Nucleus accumbens (tissue), 56 donors: Measurements from ENCODE around the gene CCDC97.

ENCODE experiments used
- DNase-seq, 56 donors: peaks; one replicate each; lab custom pipeline; 2025; lab: John Stamatoyannopoulos, UW

Gene CCDC97

GRCh38 chr19:41318696-41319499 is 8.9 kb downstream of the CCDC97 start:
- no peak for DNase-seq

- no peak for DNase-seq
Measured at GRCh38 chr19:41319500-41320184, 9.7 kb downstream of the CCDC97 start.

- DNase-seq = no peak
Measured at GRCh38 chr19:41320185-41320518, 10.2 kb downstream of the CCDC97 start.

- no peak for DNase-seq
Measured at GRCh38 chr19:41320568-41320967, 10.6 kb downstream of the CCDC97 start.

DNA sequence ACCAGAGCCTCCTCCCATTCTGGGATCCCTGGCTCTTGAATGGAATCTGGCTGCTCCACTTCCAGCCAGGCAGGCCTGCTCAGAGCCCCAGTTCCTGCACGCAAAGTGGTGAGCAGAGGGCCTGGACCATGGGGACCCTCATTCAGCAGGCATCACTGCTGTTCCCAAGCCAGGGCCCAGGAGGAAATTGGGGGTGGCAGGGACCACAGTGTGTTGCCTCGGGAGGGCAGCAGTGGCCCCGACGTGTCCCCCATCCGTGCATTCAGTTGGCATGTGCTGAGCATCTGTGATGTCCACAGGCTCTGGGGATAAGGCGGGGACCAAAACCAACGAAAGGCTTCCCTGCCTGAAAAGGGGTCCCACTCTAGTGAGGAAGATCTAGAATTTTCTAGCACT is 11.2 kb downstream of the CCDC97 start:
- DNase-seq = no peak

DNA sequence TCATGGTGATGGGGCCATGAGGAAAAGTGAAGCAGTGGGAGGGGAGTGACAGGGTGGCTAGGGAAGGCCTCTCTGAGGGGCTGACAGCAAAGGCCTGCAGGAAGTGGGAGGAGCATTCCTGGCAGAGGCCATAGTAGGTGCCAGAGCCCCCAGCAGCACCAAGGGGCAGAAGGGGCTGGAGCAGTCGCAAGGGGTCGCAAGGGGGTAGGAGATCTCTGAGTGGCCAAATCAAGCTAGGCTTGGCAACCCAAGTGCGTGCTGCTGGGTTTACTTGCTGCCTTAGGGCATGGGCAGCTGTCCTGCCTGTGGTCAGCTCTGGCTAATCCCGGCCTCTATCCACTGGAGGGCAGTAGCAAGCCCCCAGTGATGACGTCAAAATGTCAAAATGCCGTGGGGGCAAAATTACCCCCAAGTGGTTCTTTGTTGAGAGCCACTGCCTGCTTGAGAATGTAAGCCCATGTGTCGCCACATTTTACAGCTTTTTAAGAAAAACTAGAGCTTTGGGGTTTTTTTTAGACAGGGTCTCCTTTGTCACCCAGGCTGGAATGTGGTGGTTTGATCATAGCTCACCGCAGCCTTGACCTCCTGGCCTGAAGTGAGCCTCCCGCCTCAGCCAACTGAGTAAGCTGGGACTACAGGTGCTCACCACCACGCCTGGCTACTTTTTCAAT is 11.8 kb downstream of the CCDC97 start:
- DNase-seq = peak in 1 of 56 donors; percentile 16

DNA sequence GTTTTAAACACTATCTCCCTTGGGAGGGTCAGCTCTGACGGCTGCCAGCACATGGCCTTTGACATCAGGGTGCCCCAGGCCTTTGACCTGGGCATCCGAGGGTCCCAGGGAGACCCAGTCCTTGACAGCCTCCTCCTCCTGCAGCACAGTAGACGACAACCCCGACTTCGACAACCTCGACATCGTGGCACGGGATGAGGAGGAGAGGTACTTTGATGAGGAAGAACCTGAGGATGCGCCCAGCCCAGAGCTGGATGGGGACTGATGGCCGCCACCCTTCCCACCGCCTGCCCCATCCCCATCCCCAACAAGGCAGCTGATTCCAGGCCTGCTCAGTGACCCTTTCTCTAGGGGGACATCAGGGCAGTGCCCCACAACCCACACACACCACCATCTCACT is 12.5 kb downstream of the CCDC97 start:
- no peak for DNase-seq

DNA sequence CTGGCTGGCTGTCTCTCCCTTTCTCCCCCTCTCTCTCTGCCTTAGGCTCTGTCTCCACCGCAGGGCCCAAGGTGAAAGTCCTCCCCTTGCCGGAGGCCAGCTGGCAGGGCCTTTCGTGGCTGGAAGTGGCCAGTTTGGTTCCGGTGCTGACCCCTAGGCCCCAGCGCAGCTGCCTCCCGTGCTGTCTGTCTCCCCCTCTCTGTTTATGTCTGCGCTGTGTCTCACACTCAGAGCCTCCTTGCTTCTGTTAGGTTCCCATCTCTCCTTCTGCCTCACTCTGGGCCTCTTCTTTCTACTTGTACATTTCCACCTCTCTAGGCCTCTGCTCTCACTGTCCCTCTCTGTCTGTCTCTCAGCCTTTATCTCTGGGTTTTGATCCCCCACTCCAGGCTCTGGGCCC is 13.1 kb downstream of the CCDC97 start:
- DNase-seq = no peak

DNA sequence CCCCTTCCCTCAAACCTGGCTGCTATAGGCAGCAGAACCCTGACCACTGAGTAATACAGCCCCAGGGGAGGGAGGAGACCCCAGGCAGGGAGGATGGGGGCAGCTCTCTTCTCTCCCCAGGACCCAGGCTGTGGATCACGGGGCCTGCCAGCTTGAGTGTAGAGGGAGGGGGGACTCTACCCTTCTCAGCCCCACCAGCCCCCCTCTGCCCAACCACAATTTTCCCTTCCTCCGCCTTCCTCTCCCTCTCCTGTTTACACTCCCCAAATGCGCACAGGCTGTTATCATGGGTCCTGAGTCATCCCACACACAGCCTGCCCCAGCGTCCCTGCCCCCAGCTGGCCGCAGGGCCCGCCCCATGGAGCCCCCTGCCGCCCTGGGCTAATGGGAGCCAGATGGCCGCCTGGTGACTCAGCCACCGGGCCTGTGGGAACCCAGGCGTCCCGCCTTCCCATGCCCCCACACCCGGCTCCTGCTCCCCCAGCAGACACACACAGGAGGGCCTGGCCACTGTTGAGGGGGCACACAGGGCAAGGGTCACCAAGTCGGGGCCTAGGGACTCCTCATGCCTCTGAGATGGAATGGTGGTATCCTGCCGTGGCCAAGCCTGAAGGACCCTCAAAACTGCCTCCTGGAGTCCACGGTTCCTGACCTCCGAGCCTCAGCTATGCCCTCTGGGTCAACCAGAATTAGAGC is 13.6 kb downstream of the CCDC97 start:
- peak in 2 of 56 donors; percentile 17 to 20 for DNase-seq

DNA sequence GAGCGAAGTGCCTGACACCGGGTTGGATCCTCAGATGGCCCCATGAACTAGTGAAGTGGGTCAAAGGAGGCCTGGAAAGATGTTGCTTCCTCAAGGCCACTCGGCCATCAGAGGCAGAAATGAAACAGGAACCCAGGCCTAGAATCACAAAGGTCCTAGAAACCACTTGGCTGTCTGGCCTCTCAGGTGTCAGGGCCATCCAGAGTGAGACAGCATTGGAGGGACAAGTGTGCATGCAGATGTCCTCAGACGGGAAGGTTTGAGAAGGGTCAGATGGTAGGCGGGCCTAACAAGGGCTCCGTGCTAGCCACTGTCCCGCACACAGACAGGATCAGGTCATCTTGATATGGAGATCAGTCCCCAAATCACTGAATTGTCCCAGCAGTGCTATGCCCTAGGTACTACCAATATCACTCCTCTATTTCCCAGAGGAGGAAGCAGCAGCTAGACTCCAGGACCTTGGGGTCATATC is 14.3 kb downstream of the CCDC97 start:
- no peak for DNase-seq

- DNase-seq = peak in 24 of 56 donors; percentile 4 to 70 (median 40)
Measured at GRCh38 chr19:41324921-41325639, 15.1 kb downstream of the CCDC97 start.

DNA sequence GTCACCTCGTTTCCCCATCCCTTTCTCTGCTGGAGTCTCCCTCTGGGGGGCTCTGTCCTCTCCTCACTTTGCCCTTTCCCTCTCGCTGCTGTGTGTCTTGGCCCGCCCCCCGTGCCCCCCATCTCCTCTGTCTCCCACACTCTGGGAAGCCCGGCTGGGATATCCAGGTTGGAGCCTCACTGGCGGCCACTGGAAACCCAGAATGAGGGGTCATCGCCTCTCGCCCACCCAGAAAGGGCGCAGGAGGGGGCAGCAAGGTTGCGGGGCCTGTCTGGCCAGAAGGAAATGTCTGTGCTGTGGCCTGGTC is 15.6 kb downstream of the CCDC97 start:
- peak in 5 of 56 donors; percentile 32 to 51 (median 47) for DNase-seq

GRCh38 chr19:41325947-41326706 is 16.2 kb downstream of the CCDC97 start:
- DNase-seq = peak in 18 of 56 donors; percentile 13 to 60 (median 38)

DNA sequence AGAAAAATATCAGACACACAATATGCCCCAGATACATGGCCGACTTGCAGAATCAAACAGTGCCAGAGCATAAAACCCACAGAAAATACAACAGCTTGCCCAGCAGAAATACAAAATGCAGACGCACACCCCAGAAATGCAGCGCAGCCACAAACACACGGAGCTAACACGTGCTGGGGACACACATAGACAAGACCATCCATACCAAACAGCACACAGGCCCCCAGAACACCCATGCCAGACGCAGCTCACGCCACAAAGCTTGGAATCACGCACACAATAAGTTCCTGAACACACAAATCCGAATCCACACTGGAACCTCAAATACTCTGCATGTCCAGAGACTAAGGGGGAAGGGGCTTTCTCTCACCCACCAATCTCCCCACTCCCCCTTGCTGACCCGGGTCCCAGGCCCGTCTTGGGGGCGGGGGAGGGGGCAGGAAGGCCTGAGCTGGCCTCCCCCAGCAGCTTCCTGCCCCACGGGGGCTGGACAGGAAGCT is 17.2 kb downstream of the CCDC97 start:
- DNase-seq = peak in 1 of 56 donors; percentile 13

DNA sequence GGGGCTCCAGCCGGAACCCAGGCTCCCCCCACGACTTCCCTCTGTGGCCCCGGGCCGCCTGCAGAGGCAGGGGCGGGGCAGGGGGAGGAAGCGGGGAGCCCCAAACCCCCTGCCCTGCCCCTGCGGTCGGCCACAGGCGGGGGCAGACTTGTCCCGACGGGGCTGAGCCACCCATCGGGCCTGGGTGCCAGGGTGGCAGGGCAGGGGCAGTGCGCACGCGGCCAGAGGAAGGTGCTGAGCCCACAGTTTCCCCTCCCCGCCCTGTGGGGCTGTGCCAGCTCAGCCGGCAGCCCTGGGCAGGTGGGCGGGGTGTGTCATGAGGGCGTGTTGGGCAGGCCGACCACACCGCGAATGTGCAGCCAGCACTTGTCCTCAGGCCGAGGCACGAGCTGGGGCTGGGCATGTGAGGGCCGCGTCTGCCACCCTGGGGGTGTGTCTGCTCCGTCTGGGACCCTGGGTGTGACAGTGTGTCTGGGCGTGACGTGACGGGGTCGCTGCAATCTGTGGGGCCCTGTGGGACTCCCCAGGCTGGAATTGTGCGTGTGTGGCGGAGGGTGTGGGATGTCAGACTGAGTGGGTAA is 17.7 kb downstream of the CCDC97 start:
- DNase-seq = peak in 8 of 56 donors; percentile 10 to 57 (median 26)

DNA sequence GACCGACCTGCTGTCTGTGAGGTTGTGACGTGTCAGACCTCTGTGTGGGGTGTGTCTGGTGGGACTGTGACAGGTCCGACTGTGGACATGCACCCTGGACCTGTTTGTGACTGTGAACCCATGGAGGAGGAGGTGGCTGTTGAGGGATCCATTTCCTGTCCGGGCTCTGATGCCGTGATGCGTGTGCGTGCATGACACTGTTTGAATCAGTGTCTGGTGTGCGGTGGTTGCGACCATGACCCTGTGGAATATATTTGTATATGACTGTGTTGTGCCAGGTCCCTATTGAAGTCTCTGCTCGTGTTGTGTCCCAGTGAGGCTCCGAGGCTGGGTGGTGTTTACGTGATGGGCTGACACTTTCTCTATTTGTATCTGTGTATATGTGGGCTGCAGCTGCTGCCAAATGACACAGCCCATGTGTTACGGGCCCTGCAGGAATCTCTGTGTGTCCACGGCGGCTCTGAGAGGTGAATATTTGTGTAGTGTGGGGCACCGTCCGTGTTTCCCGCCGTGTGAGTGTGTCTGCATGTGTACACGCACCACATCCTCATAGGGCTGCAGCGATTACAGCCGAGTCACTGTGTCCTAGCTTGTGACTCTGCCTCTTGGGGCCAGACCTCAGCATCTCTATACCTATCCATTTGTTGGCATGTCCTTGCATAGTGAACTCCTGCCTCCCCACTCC is 18.3 kb downstream of the CCDC97 start:
- no peak for DNase-seq

GRCh38 chr19:41328842-41329225 is 18.9 kb downstream of the CCDC97 start:
- DNase-seq = peak in 7 of 56 donors; percentile 15 to 36 (median 17)

DNA sequence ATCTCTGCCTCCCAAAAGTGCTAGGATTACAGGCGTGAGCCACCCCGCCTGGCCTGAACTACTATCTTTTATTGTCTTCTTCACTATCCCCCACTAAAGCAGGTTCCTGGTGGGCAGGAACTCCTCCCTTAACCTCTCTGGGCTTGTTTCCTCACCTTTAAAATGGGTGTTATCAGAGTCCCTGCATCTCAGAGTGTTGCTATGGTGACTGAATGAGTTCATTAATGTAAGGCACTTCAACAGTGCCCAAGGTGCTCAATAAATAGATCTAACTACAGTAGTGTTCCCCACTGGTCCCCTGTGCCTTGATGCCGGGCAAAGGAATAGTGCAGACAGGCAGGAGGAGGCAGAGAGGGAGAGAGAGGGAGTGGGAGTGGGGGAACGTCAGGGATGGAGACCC is 20.5 kb downstream of the CCDC97 start:
- DNase-seq = no peak
